Glutamatergic neuron (in vitro differentiated cells): ENCODE data around the gene PRKG1. TPM values are rescaled to one million over a fixed set of nuclear protein-coding genes. Genes with fewer than 3 reads are reported as not detected.

ENCODE experiments used
- DNase-seq: peaks from one replicate; pipeline ENCODE4 v3.0.0; 2022
- H3K27ac Mint-ChIP-seq: one replicate; pipeline ENCODE4 v1.8.0; 2020; ENCODE audit warnings: mild to moderate bottlenecking, mixed read lengths, inconsistent platforms; ENCODE audit not compliant: unreplicated experiment
- H3K27me3 Mint-ChIP-seq: one replicate; pipeline ENCODE4 v1.8.0; 2020; ENCODE audit warnings: mild to moderate bottlenecking, moderate library complexity, mixed read lengths, inconsistent platforms; ENCODE audit not compliant: unreplicated experiment
- H3K36me3 Mint-ChIP-seq: one replicate; pipeline ENCODE4 v1.8.0; 2020; ENCODE audit warnings: mild to moderate bottlenecking, mixed read lengths, inconsistent platforms; ENCODE audit not compliant: unreplicated experiment
- H3K4me1 Mint-ChIP-seq: one replicate; pipeline ENCODE4 v1.8.0; 2020; ENCODE audit warnings: mild to moderate bottlenecking, low read depth, mixed read lengths, inconsistent platforms; ENCODE audit not compliant: unreplicated experiment
- H3K4me3 Mint-ChIP-seq: one replicate; pipeline ENCODE4 v1.8.0; 2020; ENCODE audit warnings: mild to moderate bottlenecking, mixed read lengths, inconsistent platforms; ENCODE audit not compliant: unreplicated experiment
- H3K9me3 Mint-ChIP-seq: one replicate; pipeline ENCODE4 v1.8.0; 2020; ENCODE audit warnings: mild to moderate bottlenecking, moderate library complexity, mixed read lengths, inconsistent platforms; ENCODE audit not compliant: unreplicated experiment
- CTCF ChIP-seq: fragments of 200-600 bp; sonication (generic); IDR thresholded peaks from one replicate; pipeline ENCODE4 v1.5.0; 2021; ENCODE audit not compliant: partially characterized antibody, unreplicated experiment
- total RNA-seq: library from RNA; stranded (reverse); fragmentation: NEBNext Ultra II Directional; extraction: Animal tissue kit (Norgen Biotek cat#: 25700); gene quantifications from one replicate; pipeline ENCODE4 v1.2.1, GENCODE V29; 2021; ENCODE audit not compliant: unreplicated experiment

PRKG1 gene
- total RNA-seq, 1 donor from 2014 or later: 52.7 TPM

- Mint-ChIP-seq H3K36me3 (no peaks in the 10 kb centered on the region), H3K4me3 (no peak overlapping the region), H3K27ac (no peak overlapping the region), H3K27me3 (no peaks in the 10 kb centered on the region), H3K9me3 (no peaks in the 10 kb centered on the region), H3K4me1 (no peaks in the 10 kb centered on the region)
- DNase-seq: no peak
- no peak for TF ChIP-seq CTCF
Measured at GRCh38 chr10:52063159-52063558, 988.9 kb downstream of the PRKG1 start.

- no peak for TF ChIP-seq CTCF
- H3K27me3 Mint-ChIP-seq: no peaks in the 10 kb centered on the region
- H3K4me3 Mint-ChIP-seq: no peak overlapping the region
- no peaks in the 10 kb centered on the region for H3K9me3 Mint-ChIP-seq
- H3K36me3 Mint-ChIP-seq: no peaks in the 10 kb centered on the region
- H3K4me1 Mint-ChIP-seq: no peaks in the 10 kb centered on the region
- no peak overlapping the region for H3K27ac Mint-ChIP-seq
- no peak for DNase-seq
Measured at GRCh38 chr10:52064084-52064845, 990.0 kb downstream of the PRKG1 start.

GRCh38 chr10:52066383-52066782, 992.1 kb downstream of the PRKG1 start:
- H3K27me3 Mint-ChIP-seq: no peaks in the 10 kb centered on the region
- H3K4me1 Mint-ChIP-seq: no peaks in the 10 kb centered on the region
- no peak for TF ChIP-seq CTCF
- H3K9me3 Mint-ChIP-seq: no peaks in the 10 kb centered on the region
- no peak overlapping the region for H3K27ac Mint-ChIP-seq
- DNase-seq: peak; percentile 32
- H3K4me3 Mint-ChIP-seq: no peak overlapping the region
- no peaks in the 10 kb centered on the region for H3K36me3 Mint-ChIP-seq

GRCh38 chr10:52068485-52068884, 994.2 kb downstream of the PRKG1 start:
- H3K36me3 Mint-ChIP-seq: no peaks in the 10 kb centered on the region
- no peak for DNase-seq
- no peaks in the 10 kb centered on the region for H3K9me3 Mint-ChIP-seq
- H3K4me3 Mint-ChIP-seq: no peak overlapping the region
- H3K27ac Mint-ChIP-seq: no peak overlapping the region
- H3K27me3 Mint-ChIP-seq: no peaks in the 10 kb centered on the region
- TF ChIP-seq CTCF: no peak
- H3K4me1 Mint-ChIP-seq: no peaks in the 10 kb centered on the region

- no peaks in the 10 kb centered on the region for H3K36me3 Mint-ChIP-seq
- H3K4me3 Mint-ChIP-seq: no peak overlapping the region
- peaks cover 3% of the 10 kb centered on the region for H3K9me3 Mint-ChIP-seq
- H3K4me1 Mint-ChIP-seq: peaks cover 3% of the 10 kb centered on the region
- H3K27me3 Mint-ChIP-seq: no peaks in the 10 kb centered on the region
- no peak for TF ChIP-seq CTCF
- DNase-seq: no peak
- H3K27ac Mint-ChIP-seq: no peak overlapping the region
Measured at GRCh38 chr10:52071814-52072213, 997.5 kb downstream of the PRKG1 start.
